ENCODE measurements around the gene HIVEP2. TPM values are rescaled to one million over a fixed set of nuclear protein-coding genes. Genes with fewer than 3 reads are reported as not detected.

The HIVEP2 gene
- total and polyA plus RNA-seq, 2 of the 4 experiments (the other 2 are of a cell fraction): 4.3 to 11.3 TPM

- no peak overlapping the region for H3K27ac ChIP-seq (ENCODE audit: insufficient read depth, low read length)
- no peak overlapping the region for H2BK20ac ChIP-seq (ENCODE audit: low read depth, low read length)
- in situ Hi-C loops (cut with MboI; ENCODE audit: low sequenced_read_pairs): no loop called here
- no peak overlapping the region for H3K4me3 ChIP-seq (ENCODE audit: insufficient read depth, low read depth, low read length)
- DNase-seq: no peak
- H2BK120ac ChIP-seq (ENCODE audit: low read depth, low read length): no peak overlapping the region
- dilution Hi-C loops (cut with HindIII; ENCODE audit: low sequenced_read_pairs, unreplicated experiment): no loop called here
- no peaks in the 10 kb centered on the region for H3K9me3 ChIP-seq (ENCODE audit: control insufficient read depth, insufficient read depth, low read length)
- 0 out of 2 replicates have a peak, but pooled peaks cover 3% of the 10 kb centered on the region for H4K20me1 ChIP-seq (ENCODE audit: insufficient read depth, low read length)
- H3K56ac ChIP-seq (ENCODE audit: extremely low read depth, insufficient read depth, low read length): no peak overlapping the region
- no peak overlapping the region for H3K14ac ChIP-seq (replicated peaks; ENCODE audit: low read depth, low read length)
- no peak overlapping the region for H3K4me2 ChIP-seq (ENCODE audit: low read depth, low read length)
- H4K91ac ChIP-seq (ENCODE audit: insufficient read depth, low read depth, low read length): no peak overlapping the region
- no peaks in the 10 kb centered on the region for H3K27me3 ChIP-seq (ENCODE audit: control insufficient read depth, insufficient read depth, low read length)
- no peak overlapping the region for H3K9ac ChIP-seq (ENCODE audit: low read depth, low read length)
- ATAC-seq (ENCODE audit: low read depth): no peak
- no peak overlapping the region for H2AK9ac ChIP-seq (replicated peaks; ENCODE audit: low read depth, low read length, poor library complexity)
- peaks cover 7% of the 10 kb centered on the region for H3K36me3 ChIP-seq (ENCODE audit: control insufficient read depth, insufficient read depth, low read length)
- no peak overlapping the region for H4K5ac ChIP-seq (ENCODE audit: low read depth, low read length)
- no peak overlapping the region for H3K4ac ChIP-seq (ENCODE audit: low read depth, low read length)
- POLR2A ChIA-PET (ENCODE audit: unreplicated experiment): no interaction called here
- no CpG with 5 or more reads among the region's 1 CpG for WGBS, 2 experiments (ENCODE audit: extremely low coverage in 2 of 2, insufficient read length in 1 of 2)
- no TSS peak for BruUV-seq (replicated peaks)
- no peak overlapping the region for H3K18ac ChIP-seq (ENCODE audit: low read depth, low read length)
- H4K8ac ChIP-seq (ENCODE audit: low read depth in 2 of 2, low read length in 2 of 2): no peak overlapping the region
- H2AFZ ChIP-seq (replicated peaks; ENCODE audit: low read length, poor library complexity): no peak overlapping the region
- CTCF ChIA-PET: no interaction called here
- TF ChIP-seq SMC3 (IDR thresholded peaks at IDR 0.05; ENCODE audit: low read depth, low read length): no peak
- TF ChIP-seq, protein P1, sequence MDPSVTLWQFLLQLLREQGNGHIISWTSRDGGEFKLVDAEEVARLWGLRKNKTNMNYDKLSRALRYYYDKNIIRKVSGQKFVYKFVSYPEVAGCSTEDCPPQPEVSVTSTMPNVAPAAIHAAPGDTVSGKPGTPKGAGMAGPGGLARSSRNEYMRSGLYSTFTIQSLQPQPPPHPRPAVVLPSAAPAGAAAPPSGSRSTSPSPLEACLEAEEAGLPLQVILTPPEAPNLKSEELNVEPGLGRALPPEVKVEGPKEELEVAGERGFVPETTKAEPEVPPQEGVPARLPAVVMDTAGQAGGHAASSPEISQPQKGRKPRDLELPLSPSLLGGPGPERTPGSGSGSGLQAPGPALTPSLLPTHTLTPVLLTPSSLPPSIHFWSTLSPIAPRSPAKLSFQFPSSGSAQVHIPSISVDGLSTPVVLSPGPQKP (IDR thresholded peaks at IDR 0.05; ENCODE audit: borderline replicate concordance, low read depth, low read length): no peak
- TF ChIP-seq FOS (IDR thresholded peaks at IDR 0.05; ENCODE audit: low read depth, low read length): no peak
- TF ChIP-seq USF2 (IDR thresholded peaks at IDR 0.05; ENCODE audit: low read depth, low read length): no peak
- TF ChIP-seq RCOR1 (IDR thresholded peaks at IDR 0.05; ENCODE audit: insufficient replicate concordance, low read length): no peak
- no peak for TF ChIP-seq POLR2A (IDR thresholded peaks at IDR 0.05; ENCODE audit: low read depth, low read length)
- TF ChIP-seq RAD21 (IDR thresholded peaks at IDR 0.05; ENCODE audit: low read length): no peak
- TF ChIP-seq NFE2L2 (IDR thresholded peaks at IDR 0.05; ENCODE audit: low read depth, low read length): no peak
- H3K9me1 ChIP-seq (ENCODE audit: insufficient read depth, low read length): peaks cover 8% of the 10 kb centered on the region; the same call in 1 of the 2 replicates
- no peak overlapping the region for H3K23ac ChIP-seq (ENCODE audit: low read depth, low read length)
- no peak overlapping the region for H2AK5ac ChIP-seq (ENCODE audit: low read depth, low read length)
- no peak overlapping the region for H2BK15ac ChIP-seq (ENCODE audit: low read depth, low read length)
- no peak overlapping the region for H2BK5ac ChIP-seq (ENCODE audit: low read depth, low read length, poor library complexity, severe bottlenecking)
- intact Hi-C loops (cut with micrococcal nuclease): no loop called here
- peaks cover under 1 to 8% of the 10 kb centered on the region in 2 experiments; a peak in 1 of 4 replicates for H3K79me1 ChIP-seq (ENCODE audit: low read depth in 1 of 2, low read length in 2 of 2)
- H3K4me1 ChIP-seq (ENCODE audit: control insufficient read depth, insufficient read depth, low read length): peaks cover 4% of the 10 kb centered on the region
These were observed 194.0 kb downstream of the HIVEP2 start for GRCh38 chr6:142750998-142751397.
